HG03432 (cell line): Measurements from ENCODE around the gene LENG8.

Experiments
- ATAC-seq: cut with Tn5 transposase; IDR thresholded peaks from one replicate; pipeline ENCODE4 v1.9.1; 2021; ENCODE audit warnings: mild to moderate bottlenecking, moderate library complexity; ENCODE audit not compliant: unreplicated experiment

Gene LENG8

DNA sequence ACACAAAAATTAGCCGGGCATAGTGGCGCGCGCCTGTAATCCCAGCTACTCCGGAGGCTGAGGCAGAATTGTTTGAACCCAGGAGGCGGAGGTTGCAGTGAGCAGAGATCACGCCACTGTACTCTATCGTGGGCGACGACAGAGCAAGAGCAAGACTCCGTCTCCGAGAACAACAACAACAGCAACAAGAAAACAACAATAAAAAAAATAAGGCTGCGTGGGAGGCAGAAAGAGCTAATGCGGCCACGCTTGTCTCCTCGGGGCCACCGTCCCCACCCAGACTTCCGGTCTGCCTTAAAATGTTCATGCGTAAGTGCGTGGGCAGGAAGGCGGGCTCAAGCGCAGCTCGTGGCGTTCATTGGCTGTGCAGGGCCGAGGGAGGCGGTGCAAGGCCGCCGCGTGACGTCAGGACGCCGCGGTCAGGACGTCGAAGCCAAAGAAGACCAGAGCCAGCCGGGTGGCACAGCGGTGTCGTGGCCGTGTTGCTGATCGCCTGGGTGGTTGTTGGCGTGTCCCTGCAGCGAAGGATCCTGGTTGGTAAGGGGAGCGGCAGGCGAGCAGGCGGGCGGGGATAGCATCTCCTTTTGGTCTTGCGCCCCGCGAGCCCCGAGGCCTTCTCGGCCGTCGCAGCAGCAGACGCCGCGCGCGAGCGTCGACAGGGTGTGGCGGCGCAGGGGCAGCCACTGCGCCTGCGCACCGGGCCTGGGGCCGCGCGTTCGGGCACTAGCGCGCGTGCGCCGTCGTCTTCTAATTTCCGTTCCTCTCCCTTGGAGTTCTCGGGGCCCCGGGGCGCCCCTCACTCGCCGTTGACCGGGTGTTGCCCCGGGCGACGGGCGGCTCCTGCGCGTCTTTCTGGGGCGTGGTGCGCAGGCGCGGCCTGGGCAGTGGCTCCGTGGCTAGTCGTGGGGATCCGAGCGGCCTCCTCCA is at the start of gene LENG8:
Gene LENG8, plus strand, starts transcription at position 426 of the 927 bp plus-strand sequence. CDS start 2,146 bp downstream, outside the sequence.
- ATAC-seq = peak; percentile 88

DNA sequence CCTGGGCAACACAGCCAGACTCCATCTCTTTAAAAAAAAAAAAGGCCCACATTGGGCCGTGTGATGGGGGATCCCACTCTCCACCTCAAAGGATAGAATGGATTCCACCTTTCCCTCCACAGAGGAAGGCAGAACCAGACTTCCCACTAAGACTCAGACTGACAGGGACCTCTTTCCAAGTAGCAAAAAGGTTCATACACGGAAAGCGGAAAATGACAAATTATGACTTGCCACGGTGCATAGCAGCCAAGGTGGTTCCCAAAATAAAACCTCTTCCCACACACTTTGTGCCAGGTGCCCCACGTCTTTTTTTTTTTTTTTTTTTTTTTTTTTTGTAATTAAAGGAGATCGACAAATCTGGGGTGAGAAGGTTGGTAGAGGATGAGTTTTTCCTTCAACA is 48.1 kb upstream of the LENG8 start:
- ATAC-seq = no peak

DNA sequence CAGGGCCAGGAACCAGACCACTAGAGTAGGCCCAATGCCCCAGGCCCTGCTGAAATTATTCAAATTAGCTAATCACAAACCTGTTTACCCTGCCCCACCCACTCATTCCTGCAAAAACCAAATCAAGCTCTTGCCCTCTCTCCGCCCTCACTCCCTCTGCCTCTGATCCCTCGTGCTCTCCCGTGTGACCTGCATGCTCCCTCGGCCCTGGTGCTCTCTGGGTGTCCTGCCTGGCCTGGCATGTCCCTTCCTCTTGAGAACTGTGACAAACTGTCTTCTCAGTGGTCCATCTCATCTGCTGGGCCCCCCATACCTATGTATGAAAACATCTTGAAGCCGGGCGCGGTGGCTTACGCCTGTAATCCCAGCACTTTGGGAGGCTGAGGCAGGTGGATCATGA is 45.9 kb upstream of the LENG8 start:
- no peak for ATAC-seq

DNA sequence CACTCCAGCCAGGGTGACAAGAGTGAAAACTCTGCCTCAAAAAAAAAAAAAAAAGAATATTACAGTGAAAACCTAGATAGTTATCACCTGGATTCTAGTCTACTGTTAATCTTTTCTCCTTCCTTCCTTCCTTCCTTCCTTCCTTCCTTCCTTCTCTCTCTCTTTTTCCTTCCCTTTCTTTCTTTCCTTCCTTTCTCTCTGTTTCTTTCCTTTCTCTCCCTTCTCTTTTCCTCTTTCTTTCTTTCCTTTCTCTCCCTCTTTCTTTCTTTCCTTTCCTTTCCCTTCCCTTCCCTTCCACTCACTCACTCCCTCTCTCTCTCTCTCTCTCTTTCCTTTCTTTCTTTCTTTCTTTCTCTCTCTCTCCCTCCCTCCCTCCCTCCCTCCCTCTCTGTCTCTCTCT is 43.4 kb upstream of the LENG8 start:
- no peak for ATAC-seq

- ATAC-seq = no peak
These were observed 41.2 kb upstream of the LENG8 start for GRCh38 chr19:54407780-54408179.

- no peak for ATAC-seq
These were observed 40.5 kb upstream of the LENG8 start for GRCh38 chr19:54408456-54409026.

DNA sequence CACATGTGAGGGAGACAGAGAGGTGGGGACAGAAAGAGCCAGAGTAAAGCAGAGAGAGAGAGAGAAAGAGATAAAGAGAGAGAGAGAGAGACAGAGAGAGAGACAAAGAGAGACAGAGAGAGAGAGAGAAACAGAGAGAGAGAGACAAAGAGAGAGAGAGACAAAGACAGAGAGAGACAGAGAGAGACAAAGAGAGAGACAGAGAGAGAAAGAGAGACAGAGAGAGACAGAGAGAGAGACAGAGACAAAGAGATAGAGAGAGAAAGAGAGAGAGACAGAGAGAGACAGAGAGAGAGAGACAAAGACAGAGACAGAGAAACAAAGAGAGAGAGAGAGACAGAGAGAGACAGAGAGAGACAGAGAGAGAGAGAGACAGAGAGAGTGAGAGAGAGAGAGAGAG is 38.0 kb upstream of the LENG8 start:
- ATAC-seq = no peak

- ATAC-seq = no peak
These were observed 36.1 kb upstream of the LENG8 start for GRCh38 chr19:54412877-54413276.

DNA sequence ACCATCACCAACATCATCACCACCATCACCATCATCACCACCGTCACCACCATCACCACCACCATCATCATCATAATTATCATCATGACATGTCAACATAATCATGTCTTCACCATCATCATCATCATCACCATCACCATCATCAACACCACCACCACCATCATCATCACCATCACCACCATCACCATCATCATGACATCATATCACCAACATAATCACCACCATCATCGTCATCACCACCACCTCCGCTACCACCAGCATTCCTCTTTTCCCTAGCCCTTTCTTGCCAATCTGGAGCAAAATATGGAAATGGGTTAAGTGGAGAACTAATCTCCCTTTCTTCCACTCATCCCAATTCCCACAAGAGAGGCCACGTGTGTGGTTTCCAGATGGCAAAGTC is 34.8 kb upstream of the LENG8 start:
- no peak for ATAC-seq

GRCh38 chr19:54415208-54415900 is 33.6 kb upstream of the LENG8 start, which contains the start of gene TTYH1:
TTYH1 (plus strand) TSS chr19:54415464; CDS start chr19:54415553, 89 bp downstream.
- no peak for ATAC-seq

GRCh38 chr19:54415901-54416673 is 32.9 kb upstream of the LENG8 start:
- ATAC-seq = no peak

GRCh38 chr19:54416695-54417491 is 32.1 kb upstream of the LENG8 start:
- ATAC-seq = no peak

DNA sequence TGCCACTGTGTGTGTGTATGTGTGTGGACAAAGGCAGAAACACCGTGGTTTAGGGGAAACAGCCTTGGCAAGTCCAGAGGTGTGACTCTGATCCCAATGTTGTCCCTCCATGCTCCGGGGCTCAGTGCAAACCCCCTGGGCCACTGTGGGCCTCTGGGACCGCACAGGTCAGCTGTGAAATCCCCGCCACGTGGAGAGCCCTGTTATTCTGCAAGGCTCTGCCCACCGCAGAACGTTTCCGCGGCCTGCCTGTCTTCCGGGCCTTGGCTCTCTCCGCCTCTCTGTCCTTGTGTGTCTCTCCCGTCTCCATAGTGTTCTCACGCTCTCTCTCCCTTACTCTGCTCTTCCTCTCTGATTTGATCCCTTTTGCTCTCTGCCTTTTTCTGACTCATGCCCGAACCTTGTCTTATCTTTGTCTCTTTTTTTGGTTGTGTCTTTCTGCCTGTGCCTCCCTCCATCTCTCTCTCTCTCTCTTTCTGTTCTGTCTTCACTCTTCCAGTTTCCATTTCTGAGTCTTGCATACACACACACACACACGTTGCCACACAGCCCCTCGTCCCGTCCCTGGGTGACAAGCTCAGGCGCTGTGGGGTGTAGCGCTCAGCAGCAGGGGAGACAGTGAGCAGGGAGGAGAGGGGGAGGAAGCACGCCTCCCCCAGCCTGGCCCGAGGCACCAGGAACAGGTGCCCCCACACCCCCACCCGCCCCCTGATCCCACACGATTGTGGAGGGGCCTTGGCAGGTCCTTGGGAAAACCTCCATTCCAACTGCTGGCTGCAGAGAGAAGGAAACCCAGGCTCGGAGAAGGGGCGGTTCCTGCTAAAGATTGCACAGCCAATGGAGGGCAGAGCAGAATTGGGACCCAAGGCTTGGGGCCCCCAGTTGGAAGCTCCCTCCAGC is 30.7 kb upstream of the LENG8 start:
- no peak for ATAC-seq

- no peak for ATAC-seq
These were observed 29.8 kb upstream of the LENG8 start for GRCh38 chr19:54418930-54419800.

DNA sequence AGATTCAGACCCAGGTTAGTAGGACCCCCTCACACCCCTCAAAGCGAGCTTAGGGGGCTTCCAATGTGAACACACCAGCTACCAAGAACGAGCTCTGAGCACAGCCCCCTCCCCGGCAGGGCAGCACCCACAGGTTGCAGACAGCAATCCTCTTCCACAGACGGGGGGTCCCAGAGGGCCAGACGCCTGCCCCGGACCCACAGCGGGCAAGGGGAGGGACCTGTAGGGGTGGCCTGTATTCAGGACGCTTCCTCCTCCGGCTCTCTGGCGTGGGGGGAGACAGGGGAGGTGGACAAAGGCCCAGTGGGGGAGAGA is 29.0 kb upstream of the LENG8 start:
- no peak for ATAC-seq

DNA sequence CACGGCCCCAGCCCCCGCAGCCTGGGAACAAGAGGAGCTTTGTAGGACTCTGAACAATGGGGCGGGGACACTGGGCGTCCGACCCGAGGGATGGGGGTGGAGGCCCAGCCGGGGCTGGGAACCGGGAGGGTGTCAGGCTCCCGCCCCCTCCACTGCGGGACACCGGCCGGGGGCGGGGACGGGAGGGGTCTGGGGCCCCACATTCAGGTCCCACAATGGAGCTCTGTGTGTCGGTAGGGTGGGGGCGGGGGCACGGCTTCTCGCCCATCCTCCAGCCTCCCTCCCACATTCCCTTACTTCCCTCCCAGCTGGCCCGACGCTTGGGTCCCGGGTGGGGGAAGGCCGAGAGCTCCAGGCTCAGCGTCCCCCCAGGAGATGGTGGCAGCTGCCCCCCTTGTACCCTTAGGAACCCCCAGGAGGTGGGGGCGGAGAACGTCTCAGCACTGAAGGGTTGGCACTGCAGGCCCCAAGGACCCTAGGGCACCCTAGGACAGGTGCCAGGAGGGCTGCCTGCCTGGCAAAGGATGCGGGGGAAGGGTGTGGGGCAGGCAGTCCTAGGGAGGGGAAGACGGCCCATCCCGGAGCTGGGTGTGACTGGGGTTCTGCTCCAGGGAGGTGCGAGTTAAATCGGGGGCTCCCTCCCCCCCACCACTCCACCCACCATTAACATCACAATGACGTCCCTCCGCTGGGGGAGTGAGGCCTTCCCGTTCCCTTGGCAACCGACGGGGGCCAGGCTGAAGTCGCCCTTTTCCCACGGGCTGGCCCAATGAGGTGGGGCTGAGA is 28.4 kb upstream of the LENG8 start:
- no peak for ATAC-seq

GRCh38 chr19:54421169-54421516 is 27.9 kb upstream of the LENG8 start:
- ATAC-seq = no peak

DNA sequence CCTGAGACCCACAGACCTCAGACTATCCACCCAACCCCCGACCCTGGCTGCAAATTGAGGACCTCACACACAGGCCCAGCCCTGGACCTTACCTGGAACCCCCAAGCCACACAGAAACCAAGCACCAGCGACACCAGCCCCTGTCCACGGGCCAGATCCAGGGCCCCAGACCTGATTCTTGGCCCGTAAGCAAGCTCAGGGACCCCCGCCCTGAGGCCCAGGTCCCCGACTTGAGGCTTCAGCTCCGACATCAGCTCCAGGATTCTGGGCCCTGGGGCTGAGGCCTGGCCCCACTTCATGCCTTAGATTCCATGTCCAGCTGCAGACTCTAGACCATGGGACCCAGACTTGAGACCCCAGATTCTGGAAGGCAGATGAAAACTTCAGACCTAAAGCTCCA is 27.5 kb upstream of the LENG8 start:
- no peak for ATAC-seq
